Liver (tissue), 9 donors: Measurements from ENCODE around the gene IL1RAPL2. TPM values are rescaled to one million over a fixed set of nuclear protein-coding genes. Genes with fewer than 3 reads are reported as not detected.
"Not testable (repeated sequence)": the region's sequence is repeated elsewhere in the genome, so short reads cannot be mapped to it uniquely, and the experiment has no call there.

Experiments
- DNase-seq: peaks from one replicate; pipeline ENCODE4 v3.0.0-alpha.2; 2017; ENCODE audit warnings: low spot score
- H3K27ac ChIP-seq, 2 donors: one replicate each; pipeline ENCODE4 v1.7.0; 2013; ENCODE audit warnings: inconsistent platforms in 2 of 2, low read length in 2 of 2, control low read depth in 1 of 2, low read depth in 1 of 2, mild to moderate bottlenecking in 1 of 2
- H3K27me3 ChIP-seq, 4 donors: one replicate each; pipeline versions ENCODE4 v1.6.1 to v1.7.0; 2013; ENCODE audit warnings: low read length in 3 of 4, inconsistent platforms in 1 of 4, mild to moderate bottlenecking in 1 of 4, moderate library complexity in 1 of 4; ENCODE audit not compliant: control insufficient read depth in 4 of 4, insufficient read depth in 4 of 4
- H3K36me3 ChIP-seq, 4 donors: one replicate each; pipeline versions ENCODE4 v1.6.1 to v1.7.0; 2013; ENCODE audit warnings: low read length in 3 of 4, mild to moderate bottlenecking in 3 of 4, low read depth in 1 of 4, moderate library complexity in 1 of 4; ENCODE audit not compliant: control insufficient read depth in 4 of 4, insufficient read depth in 3 of 4
- H3K4me1 ChIP-seq, 4 donors: one replicate each; pipeline versions ENCODE4 v1.6.1 to v1.7.0; 2013; ENCODE audit warnings: low read length in 3 of 4, mild to moderate bottlenecking in 3 of 4, moderate library complexity in 1 of 4; ENCODE audit not compliant: control insufficient read depth in 4 of 4, insufficient read depth in 4 of 4
- H3K4me3 ChIP-seq, 3 donors: one replicate each; pipeline versions ENCODE4 v1.6.1 to v1.7.0; 2013; ENCODE audit warnings: low read length in 3 of 3, control low read depth in 1 of 3, low read depth in 1 of 3, mild to moderate bottlenecking in 1 of 3
- H3K9ac ChIP-seq, 2 donors: one replicate each; pipeline ENCODE4 v1.7.0; 2013; ENCODE audit warnings: low read length in 2 of 2, mild to moderate bottlenecking in 2 of 2, moderate library complexity in 2 of 2, control low read depth in 1 of 2, low read depth in 1 of 2
- H3K9me3 ChIP-seq, 4 donors: one replicate each; pipeline versions ENCODE4 v1.6.1 to v1.7.0; 2013; ENCODE audit warnings: low read length in 3 of 4; ENCODE audit not compliant: control insufficient read depth in 4 of 4
- ATF3 ChIP-seq: IDR thresholded peaks from 2 replicates; pipeline ENCODE4 v1.6.1; 2016; ENCODE audit warnings: antibody characterized with exemption
- CTCF ChIP-seq: fragments of 150-350 bp; IDR thresholded peaks from 2 replicates; pipeline ENCODE4 v1.5.1; 2017; ENCODE audit warnings: improper control_type of control experiment, low read depth, low read length; ENCODE audit not compliant: missing input control
- EGR1 ChIP-seq, 2 donors: IDR thresholded peaks; 2 replicates each; pipeline ENCODE4 v1.6.1; 2016 to 2018; ENCODE audit warnings: antibody characterized with exemption in 2 of 2, low read depth in 2 of 2
- HNF4A ChIP-seq, 2 donors: conservative IDR thresholded peaks; 2 replicates each; pipeline ENCODE4 v1.6.1; 2016; ENCODE audit warnings: antibody characterized with exemption in 2 of 2, mild to moderate bottlenecking in 2 of 2
- HNF4G ChIP-seq: IDR thresholded peaks from 2 replicates; pipeline ENCODE4 v1.6.1; 2016; ENCODE audit warnings: antibody characterized with exemption
- MAX ChIP-seq: IDR thresholded peaks from 2 replicates; pipeline ENCODE4 v1.6.1; 2016; ENCODE audit warnings: antibody characterized with exemption
- NR2F2 ChIP-seq: IDR thresholded peaks from 2 replicates; pipeline ENCODE4 v1.6.1; 2016; ENCODE audit warnings: antibody characterized with exemption
- RAD21 ChIP-seq, 2 donors: IDR thresholded peaks; 2 replicates each; pipeline ENCODE4 v1.6.1; 2016; ENCODE audit warnings: antibody characterized with exemption in 2 of 2, mild to moderate bottlenecking in 2 of 2
- REST ChIP-seq: IDR thresholded peaks from 2 replicates; pipeline ENCODE4 v1.6.1; 2016; ENCODE audit warnings: antibody characterized with exemption, mild to moderate bottlenecking
- RXRA ChIP-seq, 2 donors: IDR thresholded peaks; 2 replicates each; pipeline ENCODE4 v1.6.1; 2017 to 2018; ENCODE audit warnings: antibody characterized with exemption in 2 of 2, mild to moderate bottlenecking in 1 of 2
- SP1 ChIP-seq: IDR thresholded peaks from 2 replicates; pipeline ENCODE4 v1.6.1; 2018; ENCODE audit warnings: antibody characterized with exemption, mild to moderate bottlenecking
- TAF1 ChIP-seq: conservative IDR thresholded peaks from 2 replicates; pipeline ENCODE4 v1.6.1; 2016; ENCODE audit warnings: antibody characterized with exemption, mild to moderate bottlenecking
- WGBS: extraction: QIAGEN DNeasy Blood & Tissue Kit; methylation state at CpG from one replicate; pipeline ENCODE4 v1.1.7; 2013; 5-methylcytosine and 5-hydroxymethylcytosine counted together
- polyA plus RNA-seq, 2 donors: library from polyadenylated mRNA; stranded (reverse) in 1 of 2; unstranded in 1 of 2; fragments of 200-250 nt in 1 of 2; fragments of >200 nt in 1 of 2; fragmentation: Nextera tagmentation in 1 of 2; extraction: Ambion mirVana in 1 of 2; gene quantifications; one replicate each; pipeline versions ENCODE4 v1.2.1 to v1.2.3, GENCODE V29; 2013 to 2015
- total RNA-seq, 2 donors: library from RNA; depleted of rRNA; stranded (reverse); fragments of >200 nt; gene quantifications; one replicate each; pipeline ENCODE4 v1.2.3, GENCODE V29; 2014
- donor health status: healthy.
- donor health status: healthy.
- donor health status: healthy.
- donor health status: healthy.
- donor health status: healthy.

Gene IL1RAPL2
- total and polyA plus RNA-seq, 4 donors = 0.20 to 1.6 (median 0.91) TPM

GRCh38 chrX:105664243-105664642 is 1098.2 kb downstream of the IL1RAPL2 start (continued):
- no peak for TF ChIP-seq CTCF

GRCh38 chrX:105684288-105684687 is 1118.3 kb downstream of the IL1RAPL2 start:
- not testable (repeated sequence) for H3K27me3 ChIP-seq, H3K9ac ChIP-seq, DNase-seq, H3K27ac ChIP-seq, H3K4me1 ChIP-seq, H3K4me3 ChIP-seq, H3K36me3 ChIP-seq, H3K9me3 ChIP-seq
- WGBS = 65% methylated on average over 7 of the region's 7 CpGs

- no peak for DNase-seq
- H3K27ac ChIP-seq = no peak overlapping the region
- WGBS = 73% methylated on average over 1 of the region's 1 CpG
- no peaks in the 10 kb centered on the region for H3K36me3 ChIP-seq
- H3K9ac ChIP-seq = no peak overlapping the region
- TF ChIP-seq TAF1 (no peak), SP1 (no peak), HNF4A (conservative IDR thresholded peaks at IDR 0.05) (no peak), MAX (no peak), EGR1 (IDR thresholded peaks at IDR 0.05; ENCODE audit: low read depth in 2 of 2) (no peak), NR2F2 (no peak), RXRA (IDR thresholded peaks at IDR 0.05) (no peak), ATF3 (no peak), REST (no peak), HNF4G (no peak), RAD21 (IDR thresholded peaks at IDR 0.05) (no peak)
- H3K4me1 ChIP-seq = no peaks in the 10 kb centered on the region
- no peak overlapping the region for H3K4me3 ChIP-seq
- no peaks in the 10 kb centered on the region for H3K9me3 ChIP-seq
- H3K27me3 ChIP-seq = no peaks in the 10 kb centered on the region
Measured at GRCh38 chrX:105694839-105695238, 1128.8 kb downstream of the IL1RAPL2 start.
